HG03139 (cell line): Measurements from ENCODE around the gene THUMPD3.

Experiments
- ATAC-seq: cut with Tn5 transposase; IDR thresholded peaks from one replicate; pipeline ENCODE4 v1.9.1; 2021; ENCODE audit not compliant: unreplicated experiment

The THUMPD3 gene

GRCh38 chr3:9362731-9363530 lies at the start of gene THUMPD3:
TSS of gene THUMPD3 (plus strand) at chr3:9363054. CDS start at chr3:9365069, 2,015 bp downstream.
- peak; percentile 94 for ATAC-seq

- ATAC-seq = no peak
Observed at GRCh38 chr3:9314796-9315195, 48.1 kb upstream of the THUMPD3 start.

GRCh38 chr3:9316881-9317361 lies 45.9 kb upstream of the THUMPD3 start:
- ATAC-seq = no peak

GRCh38 chr3:9322780-9323179 lies 40.1 kb upstream of the THUMPD3 start:
- no peak for ATAC-seq

GRCh38 chr3:9324944-9325343 lies 37.9 kb upstream of the THUMPD3 start:
- ATAC-seq = no peak

GRCh38 chr3:9327578-9327977 lies 35.3 kb upstream of the THUMPD3 start:
- no peak for ATAC-seq

GRCh38 chr3:9330166-9330703 lies 32.6 kb upstream of the THUMPD3 start:
- ATAC-seq = no peak

- no peak for ATAC-seq
Observed at GRCh38 chr3:9331171-9331570, 31.7 kb upstream of the THUMPD3 start.

GRCh38 chr3:9332250-9333030 lies 30.4 kb upstream of the THUMPD3 start:
- no peak for ATAC-seq

- no peak for ATAC-seq
Observed at GRCh38 chr3:9339761-9340471, 22.9 kb upstream of the THUMPD3 start.

- ATAC-seq = no peak
Observed at GRCh38 chr3:9340472-9340902, 22.4 kb upstream of the THUMPD3 start.

GRCh38 chr3:9342696-9343095 lies 20.2 kb upstream of the THUMPD3 start:
- ATAC-seq = no peak

- ATAC-seq = no peak
Observed at GRCh38 chr3:9343115-9343514, 19.7 kb upstream of the THUMPD3 start.

GRCh38 chr3:9345041-9345440 lies 17.8 kb upstream of the THUMPD3 start:
- no peak for ATAC-seq

- no peak for ATAC-seq
Observed at GRCh38 chr3:9346141-9346540, 16.7 kb upstream of the THUMPD3 start.

GRCh38 chr3:9347081-9347480 lies 15.8 kb upstream of the THUMPD3 start:
- ATAC-seq = no peak

GRCh38 chr3:9347887-9348286 lies 15.0 kb upstream of the THUMPD3 start:
- no peak for ATAC-seq

GRCh38 chr3:9349321-9350117 lies 13.3 kb upstream of the THUMPD3 start:
- ATAC-seq = no peak

- no peak for ATAC-seq
Observed at GRCh38 chr3:9351709-9352126, 11.1 kb upstream of the THUMPD3 start.
